Fibroblast of lung (primary cell): ENCODE measurements around the gene RPL37A. TPM values are rescaled to one million over a fixed set of nuclear protein-coding genes. Genes with fewer than 3 reads are reported as not detected.

Experiments
- DNase-seq, 2 donors: peaks; one replicate each; pipeline versions ENCODE4 v3.0.0 to v3.0.0-alpha.2; 2010; ENCODE audit warnings: low read depth in 2 of 2
- H2AFZ ChIP-seq: 2 replicates; pipeline ENCODE4 v1.5.1; 2012; ENCODE audit warnings: low read length, control low read depth, inconsistent platforms
- H3K27ac ChIP-seq: 2 replicates; pipeline ENCODE4 v1.5.1; 2011; ENCODE audit warnings: low read length, control low read depth; ENCODE audit not compliant: insufficient read depth
- H3K27me3 ChIP-seq: 2 replicates; pipeline ENCODE4 v1.5.1; 2011; ENCODE audit warnings: mild to moderate bottlenecking, low read length; ENCODE audit not compliant: control insufficient read depth, insufficient read depth
- H3K36me3 ChIP-seq: 2 replicates; pipeline ENCODE4 v1.5.1; 2011; ENCODE audit warnings: low read length; ENCODE audit not compliant: control insufficient read depth, insufficient read depth
- H3K4me1 ChIP-seq: 2 replicates; pipeline ENCODE4 v1.5.1; 2011; ENCODE audit warnings: low read length; ENCODE audit not compliant: control insufficient read depth, insufficient read depth; ENCODE audit errors: extremely low read depth
- H3K4me2 ChIP-seq: 2 replicates; pipeline ENCODE4 v1.5.1; 2011; ENCODE audit warnings: low read length, control low read depth; ENCODE audit not compliant: insufficient read depth; ENCODE audit errors: extremely low read depth
- H3K4me3 ChIP-seq, 4 experiments: fragments of 200-600 bp in 1 of 4; sonication (generic) in 1 of 4; replicated peaks in 1 of 4; 2 replicates each; pipeline ENCODE4 v1.5.1; 2011 to 2016; ENCODE audit warnings: low read length in 4 of 4, low read depth in 3 of 4, mild to moderate bottlenecking in 3 of 4, control low read depth in 2 of 4, inconsistent platforms in 1 of 4, mixed read lengths in 1 of 4; ENCODE audit not compliant: insufficient read depth in 1 of 4; ENCODE audit errors: control extremely low read depth in 1 of 4
- H3K79me2 ChIP-seq: 2 replicates; pipeline ENCODE4 v1.5.1; 2012; ENCODE audit warnings: mild to moderate bottlenecking, low read length, inconsistent platforms; ENCODE audit not compliant: control insufficient read depth, insufficient read depth
- H3K9ac ChIP-seq: 2 replicates; pipeline ENCODE4 v1.5.1; 2011; ENCODE audit warnings: mild to moderate bottlenecking, low read length, control low read depth; ENCODE audit not compliant: insufficient read depth
- H3K9me3 ChIP-seq: 2 replicates; pipeline ENCODE4 v1.5.1; 2012; ENCODE audit warnings: low read depth, low read length; ENCODE audit not compliant: control insufficient read depth, insufficient read depth
- H4K20me1 ChIP-seq: 2 replicates; pipeline ENCODE4 v1.5.1; 2011; ENCODE audit warnings: low read length; ENCODE audit not compliant: control insufficient read depth, insufficient read depth; ENCODE audit errors: extremely low read depth
- EZH2 ChIP-seq: IDR thresholded peaks from 2 replicates; pipeline ENCODE4 v1.5.1; 2012; ENCODE audit warnings: low read length, control low read depth, mild to moderate bottlenecking; ENCODE audit errors: missing control alignments
- polyA plus RNA-seq, 2 donors: library from polyadenylated mRNA; depleted of rRNA in 1 of 2; stranded (reverse) in 1 of 2; unstranded in 1 of 2; fragments of >200 nt; gene quantifications; 2 replicates each; pipeline ENCODE4 v1.2.1, GENCODE V29; 2011 to 2012; ENCODE audit warnings: missing spikeins in 1 of 2
- total RNA-seq: library from RNA; depleted of rRNA; stranded (reverse); fragments of >200 nt; gene quantifications from 2 replicates; pipeline ENCODE4 v1.2.1, GENCODE V29; 2014
- TF ChIP-seq, protein P1 (sequence below), 2 donors: IDR thresholded peaks in 1 of 2; conservative IDR thresholded peaks in 1 of 2; 1 replicate in 1 of 2; 2 replicates in 1 of 2; pipeline ENCODE4 v1.5.1; 2011 to 2012; ENCODE audit warnings: low read length in 2 of 2, control low read depth in 1 of 2, inconsistent platforms in 1 of 2, low read depth in 1 of 2, mild to moderate bottlenecking in 1 of 2

RPL37A gene
- total and polyA plus RNA-seq, 2 donors (not counting 1 experiment from before 2014, with no cell fraction given), result 1,688 to 3,233 TPM

DNA sequence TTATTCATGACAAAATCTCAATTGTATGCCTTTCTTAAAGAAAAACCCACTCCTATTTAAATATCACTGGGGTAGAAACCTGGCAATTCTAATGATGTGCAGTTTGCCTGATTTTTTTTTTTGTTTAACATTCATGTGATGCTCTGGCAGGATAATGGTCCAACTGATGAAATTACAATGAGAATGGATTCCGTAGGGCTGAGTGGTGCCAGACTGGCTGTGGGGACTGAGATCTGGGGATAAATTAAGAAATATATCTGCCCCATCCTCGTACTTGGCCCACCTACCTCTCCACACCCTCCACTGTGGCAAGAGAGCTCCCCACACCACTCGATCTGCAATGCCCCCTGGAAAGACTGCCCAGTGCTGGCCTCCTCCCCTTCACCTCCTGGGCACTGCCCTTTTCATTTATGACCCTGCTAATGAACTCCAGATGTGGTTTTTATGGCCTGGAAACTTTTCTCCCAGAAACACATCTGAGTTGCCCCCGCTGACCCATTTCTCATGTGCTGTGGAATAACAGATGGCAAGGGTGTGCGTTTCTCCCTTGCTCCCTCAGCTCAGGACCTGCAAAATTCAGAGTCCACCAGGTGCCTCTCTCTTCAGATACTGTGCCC lies 33.0 kb upstream of the RPL37A start:
- Histone ChIP-seq H3K27ac (no peak overlapping the region), H3K27me3 (no peaks in the 10 kb centered on the region), H3K79me2 (no peaks in the 10 kb centered on the region), H3K36me3 (peaks cover 5% of the 10 kb centered on the region), H3K9me3 (no peaks in the 10 kb centered on the region), H3K4me2 (no peak overlapping the region), H2AFZ (no peak overlapping the region), H3K4me1 (no peaks in the 10 kb centered on the region), H3K9ac (no peak overlapping the region), H4K20me1 (no peaks in the 10 kb centered on the region), H3K4me3 (no peak overlapping the region)
- TF ChIP-seq, protein P1, sequence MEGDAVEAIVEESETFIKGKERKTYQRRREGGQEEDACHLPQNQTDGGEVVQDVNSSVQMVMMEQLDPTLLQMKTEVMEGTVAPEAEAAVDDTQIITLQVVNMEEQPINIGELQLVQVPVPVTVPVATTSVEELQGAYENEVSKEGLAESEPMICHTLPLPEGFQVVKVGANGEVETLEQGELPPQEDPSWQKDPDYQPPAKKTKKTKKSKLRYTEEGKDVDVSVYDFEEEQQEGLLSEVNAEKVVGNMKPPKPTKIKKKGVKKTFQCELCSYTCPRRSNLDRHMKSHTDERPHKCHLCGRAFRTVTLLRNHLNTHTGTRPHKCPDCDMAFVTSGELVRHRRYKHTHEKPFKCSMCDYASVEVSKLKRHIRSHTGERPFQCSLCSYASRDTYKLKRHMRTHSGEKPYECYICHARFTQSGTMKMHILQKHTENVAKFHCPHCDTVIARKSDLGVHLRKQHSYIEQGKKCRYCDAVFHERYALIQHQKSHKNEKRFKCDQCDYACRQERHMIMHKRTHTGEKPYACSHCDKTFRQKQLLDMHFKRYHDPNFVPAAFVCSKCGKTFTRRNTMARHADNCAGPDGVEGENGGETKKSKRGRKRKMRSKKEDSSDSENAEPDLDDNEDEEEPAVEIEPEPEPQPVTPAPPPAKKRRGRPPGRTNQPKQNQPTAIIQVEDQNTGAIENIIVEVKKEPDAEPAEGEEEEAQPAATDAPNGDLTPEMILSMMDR (conservative IDR thresholded peaks at IDR 0.05 in 1 of 2, IDR thresholded peaks at IDR 0.05 in 1 of 2; ENCODE audit: low read depth in 1 of 2, low read length in 2 of 2), result no peak
- no peak for TF ChIP-seq EZH2
- no peak for DNase-seq

GRCh38 chr2:216467845-216468244 lies 30.8 kb upstream of the RPL37A start:
- Histone ChIP-seq H3K9ac (no peak overlapping the region), H3K4me1 (no peaks in the 10 kb centered on the region), H2AFZ (no peak overlapping the region), H3K36me3 (peaks cover 5% of the 10 kb centered on the region), H4K20me1 (no peaks in the 10 kb centered on the region), H3K79me2 (no peaks in the 10 kb centered on the region), H3K27me3 (no peaks in the 10 kb centered on the region), H3K4me3 (no peak overlapping the region), H3K4me2 (no peak overlapping the region), H3K27ac (no peak overlapping the region), H3K9me3 (no peaks in the 10 kb centered on the region)
- TF ChIP-seq, protein P1 (conservative IDR thresholded peaks at IDR 0.05 in 1 of 2, IDR thresholded peaks at IDR 0.05 in 1 of 2; ENCODE audit: low read depth in 1 of 2, low read length in 2 of 2), result no peak
- no peak for TF ChIP-seq EZH2
- DNase-seq, result no peak

DNA sequence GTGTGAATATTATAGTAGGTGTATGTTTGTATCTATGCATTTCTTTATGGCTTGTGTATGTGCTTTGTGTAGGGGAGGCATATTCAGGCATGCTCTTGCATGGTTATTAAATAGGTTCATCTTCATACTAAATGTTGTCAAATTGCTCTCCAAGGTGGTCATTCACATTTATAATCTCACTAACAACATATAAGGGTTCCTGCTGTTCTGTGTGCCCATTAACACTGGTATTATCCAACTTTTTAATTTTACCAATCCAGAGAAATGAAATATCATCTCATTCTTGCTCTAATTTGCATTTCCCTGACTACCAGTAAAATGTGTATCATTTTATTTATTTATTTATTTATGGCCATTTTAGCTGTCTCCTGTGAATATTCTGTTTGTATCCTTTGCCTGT lies 29.0 kb upstream of the RPL37A start:
- Histone ChIP-seq H3K79me2 (no peaks in the 10 kb centered on the region), H2AFZ (no peak overlapping the region), H3K27ac (no peak overlapping the region), H3K9ac (no peak overlapping the region), H3K4me3 (no peak overlapping the region), H3K27me3 (no peaks in the 10 kb centered on the region), H3K4me1 (no peaks in the 10 kb centered on the region), H3K36me3 (peaks cover 5% of the 10 kb centered on the region), H3K4me2 (no peak overlapping the region), H4K20me1 (no peaks in the 10 kb centered on the region), H3K9me3 (no peaks in the 10 kb centered on the region)
- no peak for DNase-seq
- TF ChIP-seq, protein P1 (conservative IDR thresholded peaks at IDR 0.05 in 1 of 2, IDR thresholded peaks at IDR 0.05 in 1 of 2; ENCODE audit: low read depth in 1 of 2, low read length in 2 of 2), result no peak
- no peak for TF ChIP-seq EZH2
